OCI-LY1 (cell line): ENCODE data around the gene PACS2.

Source experiments
- H2AFZ ChIP-seq: fragments of 200-600 bp; sonication (generic), shearing (Covaris generic); 2 replicates; pipeline ENCODE4 v1.6.0; 2014; ENCODE audit warnings: antibody characterized with exemption, mild to moderate bottlenecking, low read length
- H3F3A ChIP-seq: fragments of 200-600 bp; sonication (generic), shearing (Covaris generic); 2 replicates; pipeline ENCODE4 v1.6.0; 2014; ENCODE audit warnings: mild to moderate bottlenecking, antibody characterized with exemption, low read length, moderate library complexity; ENCODE audit not compliant: insufficient read depth
- H3K27ac ChIP-seq: fragments of 200-600 bp; sonication (generic); 2 replicates; pipeline ENCODE4 v1.5.1; 2014; ENCODE audit warnings: low read length, mixed run types, mild to moderate bottlenecking, low read depth; ENCODE audit not compliant: poor library complexity, severe bottlenecking
- H3K27me3 ChIP-seq: fragments of 200-600 bp; sonication (generic); 2 replicates; pipeline ENCODE4 v1.6.0; 2014; ENCODE audit warnings: antibody characterized with exemption, mild to moderate bottlenecking, low read length, moderate library complexity; ENCODE audit not compliant: insufficient read depth
- H3K36me3 ChIP-seq: fragments of 200-600 bp; sonication (generic); 2 replicates; pipeline ENCODE4 v1.6.1; 2014; ENCODE audit warnings: mild to moderate bottlenecking, antibody characterized with exemption, low read length, moderate library complexity, mixed read lengths; ENCODE audit not compliant: insufficient read depth
- H3K4me1 ChIP-seq: fragments of 200-600 bp; sonication (generic); 2 replicates; pipeline ENCODE4 v1.5.1; 2014; ENCODE audit warnings: mild to moderate bottlenecking, low read length, moderate library complexity; ENCODE audit not compliant: insufficient read depth, severe bottlenecking
- H3K4me2 ChIP-seq: fragments of 200-600 bp; sonication (generic), shearing (Covaris generic); 2 replicates; pipeline ENCODE4 v1.6.1; 2014; ENCODE audit warnings: low read length
- H3K4me3 ChIP-seq: fragments of 200-600 bp; sonication (generic); 2 replicates; pipeline ENCODE4 v1.5.1; 2014; ENCODE audit warnings: low read length, low read depth, mild to moderate bottlenecking, mixed read lengths; ENCODE audit not compliant: poor library complexity, severe bottlenecking
- H3K79me2 ChIP-seq: fragments of 200-600 bp; shearing (Covaris generic); 2 replicates; pipeline ENCODE4 v1.6.1; 2016; ENCODE audit warnings: mixed run types, low read length, mixed read lengths; ENCODE audit not compliant: insufficient read depth
- H3K9ac ChIP-seq: fragments of 200-600 bp; sonication (generic), shearing (Covaris generic); 2 replicates; pipeline ENCODE4 v1.6.1; 2014; ENCODE audit warnings: mild to moderate bottlenecking, low read length, mixed read lengths
- H3K9me2 ChIP-seq: fragments of 200-600 bp; sonication (generic), shearing (Covaris generic); 2 replicates; pipeline ENCODE4 v1.6.1; 2014; ENCODE audit warnings: low read depth, mild to moderate bottlenecking, low read length, mixed read lengths
- H3K9me3 ChIP-seq: fragments of 200-600 bp; shearing (Covaris generic); 2 replicates; pipeline ENCODE4 v1.6.1; 2014; ENCODE audit warnings: low read length, mixed read lengths
- H4K20me1 ChIP-seq: fragments of 200-600 bp; sonication (generic), shearing (Covaris generic); 2 replicates; pipeline ENCODE4 v1.6.0; 2016; ENCODE audit warnings: mild to moderate bottlenecking, low read length; ENCODE audit not compliant: insufficient read depth
- EZH2 ChIP-seq: fragments of 200-600 bp; sonication (generic), shearing (Covaris generic); IDR thresholded peaks from 2 replicates; pipeline ENCODE4 v1.8.0; 2017; ENCODE audit warnings: borderline replicate concordance, mixed run types, mild to moderate bottlenecking, antibody characterized with exemption, low read length, moderate library complexity, mixed read lengths
- TF ChIP-seq, protein P1 (sequence below): fragments of 200-600 bp; sonication (generic), shearing (Covaris generic); IDR thresholded peaks from 2 replicates; pipeline ENCODE4 v1.5.1; 2017; ENCODE audit warnings: mild to moderate bottlenecking, antibody characterized with exemption, low read length, moderate library complexity, mixed read lengths

Gene PACS2

DNA sequence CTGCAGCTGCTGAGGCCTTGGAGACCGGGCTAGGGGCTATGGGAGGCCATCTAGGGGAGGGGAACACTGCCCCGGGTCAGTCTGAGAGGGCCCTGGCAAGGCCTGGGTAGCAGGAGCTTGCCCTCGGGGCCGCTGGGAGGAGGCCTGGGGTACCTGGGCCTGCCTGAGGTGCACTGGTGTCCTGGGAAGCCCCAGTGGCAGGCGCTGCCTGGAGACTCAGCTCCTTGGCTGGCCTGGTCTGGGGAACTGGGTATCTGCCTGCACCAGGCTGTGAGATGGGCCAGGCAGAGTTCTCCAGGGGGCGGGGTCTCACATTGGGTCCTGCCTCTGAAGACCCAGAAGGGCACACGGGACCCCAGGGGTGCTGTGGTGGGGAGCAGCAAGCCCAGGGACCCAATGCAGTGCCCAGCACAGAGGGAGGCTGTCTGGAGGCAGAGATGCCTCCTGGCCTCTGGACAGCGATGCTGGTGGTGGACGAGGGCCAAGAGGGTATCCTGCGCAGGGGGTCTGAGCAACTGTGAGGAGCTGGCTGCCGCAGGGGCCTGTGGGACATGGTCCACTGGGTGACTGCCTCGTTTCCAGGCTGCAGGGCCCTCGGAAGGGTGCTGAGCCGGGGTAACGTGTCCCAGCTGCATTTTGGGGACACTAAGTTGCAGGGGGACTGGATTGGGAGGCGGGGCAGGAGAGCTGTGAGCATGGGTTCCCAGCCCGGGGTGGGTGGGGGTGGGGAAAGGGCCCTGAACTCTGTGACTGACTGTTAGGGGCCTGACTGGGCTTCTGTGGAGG, 97.6 kb downstream of the PACS2 start:
- TF ChIP-seq EZH2 = no peak
- TF ChIP-seq, protein P1, sequence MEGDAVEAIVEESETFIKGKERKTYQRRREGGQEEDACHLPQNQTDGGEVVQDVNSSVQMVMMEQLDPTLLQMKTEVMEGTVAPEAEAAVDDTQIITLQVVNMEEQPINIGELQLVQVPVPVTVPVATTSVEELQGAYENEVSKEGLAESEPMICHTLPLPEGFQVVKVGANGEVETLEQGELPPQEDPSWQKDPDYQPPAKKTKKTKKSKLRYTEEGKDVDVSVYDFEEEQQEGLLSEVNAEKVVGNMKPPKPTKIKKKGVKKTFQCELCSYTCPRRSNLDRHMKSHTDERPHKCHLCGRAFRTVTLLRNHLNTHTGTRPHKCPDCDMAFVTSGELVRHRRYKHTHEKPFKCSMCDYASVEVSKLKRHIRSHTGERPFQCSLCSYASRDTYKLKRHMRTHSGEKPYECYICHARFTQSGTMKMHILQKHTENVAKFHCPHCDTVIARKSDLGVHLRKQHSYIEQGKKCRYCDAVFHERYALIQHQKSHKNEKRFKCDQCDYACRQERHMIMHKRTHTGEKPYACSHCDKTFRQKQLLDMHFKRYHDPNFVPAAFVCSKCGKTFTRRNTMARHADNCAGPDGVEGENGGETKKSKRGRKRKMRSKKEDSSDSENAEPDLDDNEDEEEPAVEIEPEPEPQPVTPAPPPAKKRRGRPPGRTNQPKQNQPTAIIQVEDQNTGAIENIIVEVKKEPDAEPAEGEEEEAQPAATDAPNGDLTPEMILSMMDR = no peak
- no peak overlapping the region for H3K4me2 ChIP-seq
- H3K4me3 ChIP-seq = no peak overlapping the region

DNA sequence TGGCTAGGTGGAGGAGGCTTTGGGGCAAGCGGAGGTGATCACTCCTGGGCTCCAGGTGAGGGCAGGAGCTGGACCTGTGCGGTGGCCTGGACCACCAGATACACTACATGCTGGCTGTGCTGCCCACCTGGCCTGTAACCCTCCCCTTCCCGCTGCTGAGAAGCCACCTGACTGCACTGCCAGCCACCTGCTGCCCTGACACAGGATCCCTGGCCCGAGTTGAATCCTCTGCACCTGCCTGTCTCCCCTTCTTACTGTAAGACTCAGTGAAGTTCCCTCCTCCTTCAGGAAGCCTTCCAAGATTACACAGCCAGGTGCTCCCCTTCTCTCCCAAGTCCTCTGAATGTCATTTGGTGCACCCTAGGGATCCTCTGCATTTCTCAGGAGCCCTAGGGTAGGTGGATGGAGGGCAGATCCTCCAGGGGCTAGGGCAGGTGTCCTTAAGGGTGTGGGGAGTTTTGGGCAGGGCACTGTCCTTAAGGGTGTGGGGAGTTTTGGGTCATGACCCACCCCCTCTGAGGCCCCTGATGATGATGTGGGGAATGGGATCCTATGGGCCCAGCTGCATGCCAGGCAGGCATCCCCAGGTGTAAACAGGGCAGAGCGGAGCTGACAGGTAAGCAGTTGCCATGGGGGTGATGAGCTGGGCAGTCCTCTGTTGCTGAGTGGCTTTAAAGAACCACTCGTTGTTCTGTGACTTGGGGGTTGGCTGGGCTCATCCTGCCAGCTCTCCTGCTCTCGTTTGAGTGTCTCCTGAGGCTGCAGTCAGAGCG, 98.4 kb downstream of the PACS2 start:
- TF ChIP-seq EZH2 = no peak
- TF ChIP-seq, protein P1 = no peak
- no peak overlapping the region for H3K27ac ChIP-seq
- H3F3A ChIP-seq = no peaks in the 10 kb centered on the region
- no peaks in the 10 kb centered on the region for H4K20me1 ChIP-seq
- H2AFZ ChIP-seq = no peak overlapping the region
- H3K9me2 ChIP-seq = no peaks in the 10 kb centered on the region
- no peaks in the 10 kb centered on the region for H3K79me2 ChIP-seq
- no peaks in the 10 kb centered on the region for H3K36me3 ChIP-seq
- H3K27me3 ChIP-seq = peaks cover 22% of the 10 kb centered on the region; the same call in 1 of the 2 replicates
- no peak overlapping the region for H3K9ac ChIP-seq
- no peak overlapping the region for H3K4me2 ChIP-seq
- H3K9me3 ChIP-seq = no peaks in the 10 kb centered on the region
- peaks cover 15% of the 10 kb centered on the region for H3K4me1 ChIP-seq
- no peak overlapping the region for H3K4me3 ChIP-seq

More for the DNA sequence above, 97.6 kb downstream of the PACS2 start:
- peaks cover 22% of the 10 kb centered on the region; the same call in 1 of the 2 replicates for H3K27me3 ChIP-seq
- no peak overlapping the region for H2AFZ ChIP-seq
- H3K9me2 ChIP-seq = no peaks in the 10 kb centered on the region
- H4K20me1 ChIP-seq = no peaks in the 10 kb centered on the region
- no peaks in the 10 kb centered on the region for H3K36me3 ChIP-seq
- no peaks in the 10 kb centered on the region for H3K9me3 ChIP-seq
- no peaks in the 10 kb centered on the region for H3K79me2 ChIP-seq
- peaks cover 15% of the 10 kb centered on the region for H3K4me1 ChIP-seq
- H3K9ac ChIP-seq = no peak overlapping the region
- H3K27ac ChIP-seq = no peak overlapping the region
- H3F3A ChIP-seq = no peaks in the 10 kb centered on the region

DNA sequence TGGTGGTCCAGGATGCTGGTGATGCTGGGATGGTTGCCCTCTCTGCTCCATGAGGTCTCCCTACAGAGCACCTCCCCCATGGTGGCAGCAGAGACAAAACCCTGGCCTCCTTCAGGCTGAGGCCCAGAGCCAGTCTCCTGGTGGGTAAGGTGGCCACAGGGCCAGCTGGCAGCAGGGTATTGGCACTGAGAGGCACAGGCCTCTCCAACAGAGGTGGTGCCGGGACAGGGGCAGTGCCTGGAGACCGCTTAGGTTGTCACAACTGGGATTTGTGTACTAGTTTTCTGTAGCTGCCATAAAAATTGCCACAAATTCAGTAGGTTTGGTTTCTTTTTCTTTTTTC, 99.0 kb downstream of the PACS2 start:
- no peak overlapping the region for H3K27ac ChIP-seq
- no peaks in the 10 kb centered on the region for H3K36me3 ChIP-seq
- peaks cover 15% of the 10 kb centered on the region for H3K4me1 ChIP-seq
- H3K9me2 ChIP-seq = no peaks in the 10 kb centered on the region
- H3K79me2 ChIP-seq = no peaks in the 10 kb centered on the region
- H3F3A ChIP-seq = no peaks in the 10 kb centered on the region
- peaks cover 22% of the 10 kb centered on the region; the same call in 1 of the 2 replicates for H3K27me3 ChIP-seq
- no peak overlapping the region for H3K4me2 ChIP-seq
- no peaks in the 10 kb centered on the region for H3K9me3 ChIP-seq
- no peaks in the 10 kb centered on the region for H4K20me1 ChIP-seq
- H3K9ac ChIP-seq = no peak overlapping the region
- no peak for TF ChIP-seq EZH2
- TF ChIP-seq, protein P1 = no peak
- no peak overlapping the region for H3K4me3 ChIP-seq
- H2AFZ ChIP-seq = no peak overlapping the region
